Type B pancreatic cell (in vitro differentiated cells): Measurements from ENCODE around the gene C22orf39. TPM values are rescaled to one million over a fixed set of nuclear protein-coding genes. Genes with fewer than 3 reads are reported as not detected.
"Not testable (repeated sequence)": the region's sequence is repeated elsewhere in the genome, so short reads cannot be mapped to it uniquely, and the experiment has no call there.

Experiments used
- DNase-seq: peaks from one replicate; pipeline ENCODE4 v3.0.0; 2021; ENCODE audit warnings: mixed read lengths; ENCODE audit not compliant: unreplicated experiment; ENCODE audit errors: extremely low spot score
- H3K27ac Mint-ChIP-seq: 2 replicates; pipeline ENCODE4 v1.8.0; 2021; ENCODE audit warnings: mild to moderate bottlenecking, mixed read lengths
- H3K27me3 Mint-ChIP-seq: 2 replicates; pipeline ENCODE4 v1.8.0; 2021; ENCODE audit warnings: mixed read lengths
- H3K36me3 Mint-ChIP-seq: 2 replicates; pipeline ENCODE4 v1.8.0; 2021; ENCODE audit warnings: mixed read lengths
- H3K4me1 Mint-ChIP-seq: one replicate; pipeline ENCODE4 v1.8.0; 2021; ENCODE audit warnings: mixed read lengths; ENCODE audit not compliant: unreplicated experiment
- H3K4me3 Mint-ChIP-seq: 2 replicates; pipeline ENCODE4 v1.8.0; 2021; ENCODE audit warnings: mild to moderate bottlenecking, mixed read lengths
- H3K9me3 Mint-ChIP-seq: 2 replicates; pipeline ENCODE4 v1.8.0; 2021; ENCODE audit warnings: mixed read lengths
- CTCF ChIP-seq: fragments of 200-600 bp; sonication (generic); conservative IDR thresholded peaks from 2 replicates; pipeline ENCODE4 v1.5.0; 2021; ENCODE audit warnings: antibody characterized with exemption, mild to moderate bottlenecking
- total RNA-seq: library from RNA; stranded (reverse); gene quantifications from 2 replicates; pipeline ENCODE4 v1.2.1, GENCODE V29; 2021; ENCODE audit warnings: low replicate concordance

Gene C22orf39
- total RNA-seq, 1 donor from 2014 or later = 30.3 TPM

- Mint-ChIP-seq H3K27me3 (no peaks in the 10 kb centered on the region), H3K4me3 (no peak overlapping the region), H3K9me3 (no peaks in the 10 kb centered on the region), H3K27ac (no peak overlapping the region), H3K36me3 (peaks cover 3% of the 10 kb centered on the region), H3K4me1 (peaks cover 19% of the 10 kb centered on the region)
- no peak for TF ChIP-seq CTCF
- no peak for DNase-seq
Observed at GRCh38 chr22:19443544-19444211, 3.8 kb downstream of the C22orf39 start.

GRCh38 chr22:19442166-19442565 lies 5.3 kb downstream of the C22orf39 start:
- H3K4me3 Mint-ChIP-seq = no peak overlapping the region

GRCh38 chr22:19440411-19441195 lies 6.9 kb downstream of the C22orf39 start:
- H3K27me3 Mint-ChIP-seq = no peaks in the 10 kb centered on the region
- no peaks in the 10 kb centered on the region for H3K9me3 Mint-ChIP-seq
- H3K4me1 Mint-ChIP-seq = peaks cover 4% of the 10 kb centered on the region
- no peak overlapping the region for H3K27ac Mint-ChIP-seq
- no peaks in the 10 kb centered on the region for H3K36me3 Mint-ChIP-seq
- no peak for DNase-seq
- no peak overlapping the region for H3K4me3 Mint-ChIP-seq
- no peak for TF ChIP-seq CTCF

More at GRCh38 chr22:19442166-19442565, 5.3 kb downstream of the C22orf39 start:
- H3K27ac Mint-ChIP-seq = no peak overlapping the region
- DNase-seq = no peak
- H3K36me3 Mint-ChIP-seq = no peaks in the 10 kb centered on the region
- no peaks in the 10 kb centered on the region for H3K27me3 Mint-ChIP-seq
- H3K9me3 Mint-ChIP-seq = no peaks in the 10 kb centered on the region
- TF ChIP-seq CTCF = no peak
- peaks cover 15% of the 10 kb centered on the region for H3K4me1 Mint-ChIP-seq

GRCh38 chr22:19438298-19438697 lies 9.2 kb downstream of the C22orf39 start:
- Mint-ChIP-seq H3K4me1 (no peaks in the 10 kb centered on the region), H3K27me3 (no peaks in the 10 kb centered on the region), H3K36me3 (no peaks in the 10 kb centered on the region), H3K27ac (no peak overlapping the region), H3K4me3 (no peak overlapping the region), H3K9me3 (no peaks in the 10 kb centered on the region)
- DNase-seq = no peak
- no peak for TF ChIP-seq CTCF

- DNase-seq, H3K27me3 Mint-ChIP-seq, H3K4me3 Mint-ChIP-seq, H3K9me3 Mint-ChIP-seq, H3K4me1 Mint-ChIP-seq, H3K36me3 Mint-ChIP-seq, H3K27ac Mint-ChIP-seq: not testable (repeated sequence)
Observed at GRCh38 chr22:19436444-19437161, 10.9 kb downstream of the C22orf39 start.
